Heart right ventricle (tissue), 16 donors: ENCODE data around the gene TBC1D26. TPM values are rescaled to one million over a fixed set of nuclear protein-coding genes. Genes with fewer than 3 reads are reported as not detected.

Experiments
- ATAC-seq, 8 donors: fragments of 200-7000 bp; cut with Tn5 transposase; one replicate each; pipeline ENCODE4 v1.9.1; 2020; ENCODE audit warnings: mild to moderate bottlenecking in 8 of 8, moderate library complexity in 8 of 8, moderate number of reproducible peaks in 1 of 8
- DNase-seq, 2 donors: peaks; one replicate each; pipeline ENCODE4 v3.0.0-alpha.2; 2020
- H3K27ac ChIP-seq, 10 donors: fragments of 200-600 bp; sonication (generic) in 2 of 10; one replicate each; pipeline versions ENCODE4 v1.5.0 to v1.8.0; 2020 to 2022; ENCODE audit warnings: mild to moderate bottlenecking in 3 of 10
- H3K27me3 ChIP-seq, 7 donors: fragments of 200-600 bp; one replicate each; pipeline ENCODE4 v1.8.0; 2021 to 2022; ENCODE audit warnings: mild to moderate bottlenecking in 2 of 7
- H3K36me3 ChIP-seq, 9 donors: fragments of 200-600 bp; sonication (generic) in 1 of 9; one replicate each; pipeline versions ENCODE4 v1.5.0 to v1.8.0; 2020 to 2022; ENCODE audit warnings: mild to moderate bottlenecking in 2 of 9
- H3K4me1 ChIP-seq, 9 donors: fragments of 200-600 bp; sonication (generic) in 1 of 9; one replicate each; pipeline versions ENCODE4 v1.5.0 to v1.8.0; 2020 to 2022; ENCODE audit warnings: mild to moderate bottlenecking in 4 of 9
- H3K4me3 ChIP-seq, 10 donors: fragments of 200-600 bp; sonication (generic) in 2 of 10; one replicate each; pipeline versions ENCODE4 v1.5.0 to v1.8.0; 2020 to 2022; ENCODE audit warnings: mild to moderate bottlenecking in 7 of 10, moderate library complexity in 2 of 10
- H3K9me3 ChIP-seq, 11 donors: fragments of 200-600 bp in 10 of 11; sonication (generic) in 2 of 11; one replicate each; pipeline versions ENCODE4 v1.5.0 to v1.8.0; 2013 to 2022; ENCODE audit warnings: mild to moderate bottlenecking in 2 of 11, control low read depth in 1 of 11, moderate library complexity in 1 of 11
- CTCF ChIP-seq, 9 donors: fragments of 200-600 bp; sonication (generic) in 2 of 9; IDR thresholded peaks; one replicate each; pipeline versions ENCODE4 v1.5.0 to v1.8.0; 2021 to 2022; ENCODE audit warnings: antibody characterized with exemption in 9 of 9, mild to moderate bottlenecking in 5 of 9, moderate library complexity in 1 of 9
- WGBS, 2 donors: extraction: QIAGEN DNeasy Blood & Tissue Kit; methylation state at CpG; one replicate each; pipeline ENCODE4 v1.1.7; 2013; ENCODE audit warnings: inconsistent platforms in 1 of 2; 5-methylcytosine and 5-hydroxymethylcytosine counted together
- intact Hi-C, 10 donors: fragments of 100-400 bp; cut with DNase I; formaldehyde crosslinking; loops; one replicate each; pipeline versions ENCODE4 v1.11.1 to v1.14.2; 2022
- polyA plus RNA-seq, 2 donors: library from polyadenylated mRNA; stranded (reverse); fragments of 200-250 nt; gene quantifications; one replicate each; pipeline ENCODE4 v1.2.3, GENCODE V29; 2013
- total RNA-seq, 10 donors: library from RNA; stranded (reverse); fragmentation: NEBNext Ultra II Directional in 3 of 10; extraction: Animal tissue kit (Norgen Biotek cat#: 25700) in 3 of 10; gene quantifications; one replicate each; pipeline versions ENCODE4 v1.2.1 to v1.2.4, GENCODE V29; 2021 to 2023
- donor health status: Arrhythmogenic right ventricular cardiomyopathy.
- donor health status: ischemic (EF 13 %, LVEDD 7.1; RV severe dilation, severe dysfunction).
- donor health status: healthy with polysubstance abuse.
- donor health status: DM: no; HTN: yes; CAD: no.
- donor health status: DM: no; HTN: no; CAD: no.
- donor health status: ischemic (EF 25% LVEDD 6.9; RV normal size, moderate dysfunction).
- donor health status: ischemic (EF 25% LVEDD 5.7; RV mildly dilated, moderate dysfunction).
- donor health status: healthy.
- donor health status: DM: yes; HTN: yes; CAD: no.
- donor health status: Ischemic cardiomyopathy.
- donor health status: ischemic (EF 35%, LVEDD 5.7; RV mildly dilated, moderate dysfunction).
- donor health status: nonischemic (EF 11% LVEDD 7.7; RV severe dilation, severe dysfunction).
- donor health status: DM: yes; HTN: yes; CAD: no.
- donor health status: PGD.
- donor health status: ischemic (EF 29% LVEDD 5.4; RV normal size, mild dysfunction).
- donor health status: nonischemic (EF 23%, LVEDD 6.1; RV moderate dilation, normal function).

The TBC1D26 gene
- total and polyA plus RNA-seq, 12 donors = 0.07 TPM; not detected in 11

- no peak for ATAC-seq
- no peak for DNase-seq
- Histone ChIP-seq H3K27me3 (peaks cover 0 to 3% (median 0%) of the 10 kb centered on the region in 7 donors), H3K4me1 (peaks cover 0 to 3% (median 0%) of the 10 kb centered on the region in 9 donors), H3K27ac (no peak overlapping the region), H3K4me3 (no peak overlapping the region), H3K36me3 (no peaks in the 10 kb centered on the region), H3K9me3 (peaks cover 0 to 16% (median 0%) of the 10 kb centered on the region in 11 donors)
- intact Hi-C loops = no loop called here
- no peak for TF ChIP-seq CTCF (IDR thresholded peaks at IDR 0.05)
- WGBS, 2 donors = 66 to 73% methylated on average over 1 of the region's 1 CpG
These were observed 45.2 kb downstream of the TBC1D26 start for GRCh38 chr17:15777297-15777696.

- DNase-seq (no peak), ATAC-seq (no peak)
- intact Hi-C loops = no loop called here
- no peak for TF ChIP-seq CTCF (IDR thresholded peaks at IDR 0.05)
- H3K36me3 ChIP-seq = no peaks in the 10 kb centered on the region
- no peak overlapping the region for H3K4me3 ChIP-seq
- 94 to 95% methylated on average over 4 of the region's 4 CpGs for WGBS, 2 donors
- no peak overlapping the region for H3K27ac ChIP-seq
- peaks cover 0 to 7% (median 0%) of the 10 kb centered on the region in 7 donors for H3K27me3 ChIP-seq
- H3K9me3 ChIP-seq = peaks cover 0 to 16% (median 0%) of the 10 kb centered on the region in 11 donors
- H3K4me1 ChIP-seq = peaks cover 0 to 8% (median 4%) of the 10 kb centered on the region in 9 donors
These were observed 45.6 kb downstream of the TBC1D26 start for GRCh38 chr17:15777717-15778116.

- no peak overlapping the region for H3K27ac ChIP-seq
- peaks cover 0 to 16% (median 0%) of the 10 kb centered on the region in 11 donors for H3K9me3 ChIP-seq
- intact Hi-C loops = no loop called here
- H3K4me3 ChIP-seq = no peak overlapping the region
- ATAC-seq (no peak), DNase-seq (no peak)
- H3K27me3 ChIP-seq = peaks cover 0 to 9% (median 0%) of the 10 kb centered on the region in 7 donors
- no peak for TF ChIP-seq CTCF (IDR thresholded peaks at IDR 0.05)
- 67 to 76% methylated on average over 1 of the region's 1 CpG for WGBS, 2 donors
- no peaks in the 10 kb centered on the region for H3K36me3 ChIP-seq
- H3K4me1 ChIP-seq = peaks cover 0 to 22% (median 12%) of the 10 kb centered on the region in 9 donors
These were observed 47.0 kb downstream of the TBC1D26 start for GRCh38 chr17:15779119-15779518.

GRCh38 chr17:15780188-15780587 is 48.1 kb downstream of the TBC1D26 start:
- ATAC-seq (no peak), DNase-seq (no peak)
- H3K27ac ChIP-seq = no peak overlapping the region
- intact Hi-C loops = no loop called here
- no peak overlapping the region for H3K4me3 ChIP-seq
- peaks cover 0 to 9% (median 0%) of the 10 kb centered on the region in 7 donors for H3K27me3 ChIP-seq
- H3K36me3 ChIP-seq = no peaks in the 10 kb centered on the region
- H3K9me3 ChIP-seq = peaks cover 0 to 7% (median 0%) of the 10 kb centered on the region in 11 donors
- peaks cover 0 to 31% (median 12%) of the 10 kb centered on the region in 9 donors for H3K4me1 ChIP-seq
- TF ChIP-seq CTCF (IDR thresholded peaks at IDR 0.05) = no peak
